Sciatic nerve (tissue), 2 donors: ENCODE results near the gene ETV5. TPM values are rescaled to one million over a fixed set of nuclear protein-coding genes. Genes with fewer than 3 reads are reported as not detected.

Experiments used
- ATAC-seq: fragments of 200-7000 bp; cut with Tn5 transposase; one replicate; pipeline ENCODE4 v1.9.1; 2020; ENCODE audit warnings: mild to moderate bottlenecking, moderate library complexity
- DNase-seq: peaks from one replicate; pipeline ENCODE4 v3.0.0-alpha.2; 2020; ENCODE audit warnings: low spot score
- intact Hi-C: fragments of 100-400 bp; cut with DNase I; formaldehyde crosslinking; loops from one replicate; pipeline ENCODE4 v1.14.2; 2022
- total RNA-seq: library from RNA; stranded (reverse); fragmentation: NEBNext Ultra II Directional; extraction: Animal tissue kit (Norgen Biotek cat#: 25700); gene quantifications from one replicate; pipeline ENCODE4 v1.2.1, GENCODE V29; 2021
- donor health status: DM: no; HTN: no; CAD: no.
- donor health status: DM: no; HTN: no; CAD: no.

ETV5 gene
- total RNA-seq, 1 donor from 2014 or later = 56.3 TPM

DNA sequence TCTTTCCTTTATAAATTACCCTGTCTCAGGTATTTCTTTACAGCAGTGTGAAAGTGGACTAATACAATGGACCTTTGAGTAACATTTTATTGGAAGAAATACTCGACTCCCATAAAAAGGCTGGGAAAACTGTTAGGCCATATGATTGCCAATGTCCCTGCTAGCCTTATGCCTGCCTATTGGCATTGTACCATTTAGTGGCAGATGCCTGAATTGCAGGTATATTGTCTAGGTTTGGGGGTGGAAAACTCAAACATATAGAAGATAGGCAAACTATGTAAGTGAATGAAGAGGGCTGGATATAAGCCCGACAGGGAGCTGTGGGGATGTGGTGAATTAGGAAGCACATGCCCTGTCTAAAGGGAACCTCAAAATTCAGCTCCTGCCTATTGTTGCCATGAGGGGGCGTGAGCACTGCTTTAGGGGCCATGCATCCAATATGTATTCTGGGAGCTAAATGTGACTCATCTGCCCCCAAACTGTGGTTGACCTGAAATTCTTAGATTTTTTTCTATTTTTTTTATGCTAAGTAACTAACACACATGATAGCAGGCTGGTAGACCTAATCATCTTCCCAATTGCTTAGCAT lies 105.9 kb downstream of the ETV5 start:
- DNase-seq = no peak
- ATAC-seq = no peak
- intact Hi-C loops = no loop called here

DNA sequence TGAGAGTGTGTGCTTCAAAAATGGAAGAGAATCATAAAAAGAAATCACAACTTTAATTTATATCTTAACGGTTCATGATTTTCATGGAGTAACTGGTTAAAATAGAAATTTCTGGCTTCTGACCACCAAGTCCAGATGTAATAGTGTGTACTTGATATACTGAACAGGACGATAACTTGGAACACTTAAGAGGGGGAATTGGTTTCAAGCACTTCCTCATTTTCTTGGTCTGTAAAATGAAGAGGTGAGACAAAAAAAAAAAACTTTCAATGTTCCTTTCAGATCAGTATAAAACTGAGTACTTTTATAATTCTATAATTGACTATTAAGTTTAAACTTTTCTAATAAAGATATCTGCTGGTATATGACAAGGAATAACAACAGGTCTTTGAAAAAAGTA lies 107.0 kb downstream of the ETV5 start:
- DNase-seq = no peak
- intact Hi-C loops = no loop called here
- no peak for ATAC-seq

DNA sequence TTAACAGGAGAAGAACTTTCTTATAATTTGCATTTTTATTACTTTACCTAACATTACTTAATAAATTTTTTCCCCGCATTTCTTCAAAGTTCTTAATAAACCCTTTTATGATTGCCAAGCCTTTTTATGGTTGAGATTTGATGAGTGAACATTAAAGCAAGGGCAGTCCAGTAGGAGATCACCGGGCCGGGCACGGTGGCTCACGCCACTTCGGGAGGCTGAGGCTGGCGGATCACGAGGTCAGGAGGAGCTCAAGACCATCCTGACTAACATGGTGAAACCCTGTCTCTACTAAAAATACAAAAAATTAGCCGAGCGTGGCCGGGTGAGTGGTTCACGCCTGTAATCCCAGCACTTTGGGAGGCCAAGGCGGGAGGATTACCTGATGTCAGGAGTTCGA lies 109.7 kb downstream of the ETV5 start:
- no peak for DNase-seq
- ATAC-seq = no peak
- intact Hi-C loops = no loop called here

DNA sequence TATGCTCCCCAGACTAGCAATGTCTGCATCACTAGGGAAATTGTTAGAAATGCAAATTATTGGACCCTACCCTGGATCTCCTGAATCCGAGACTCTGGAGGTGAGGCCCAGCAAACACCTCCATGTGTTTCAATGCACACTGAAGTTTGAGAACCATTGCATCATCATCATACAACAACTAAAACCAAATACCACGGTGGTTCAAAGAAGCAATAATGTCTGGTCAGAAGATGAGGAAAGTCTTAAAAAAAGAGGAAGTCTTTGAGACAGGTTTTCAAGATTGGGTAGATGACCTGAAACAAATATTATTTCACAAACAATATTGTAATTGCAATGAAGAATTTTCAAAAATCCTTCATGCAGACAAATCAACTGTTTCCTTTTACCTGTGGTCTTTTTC lies 110.8 kb downstream of the ETV5 start:
- ATAC-seq = no peak
- no peak for DNase-seq
- intact Hi-C loops = no loop called here

DNA sequence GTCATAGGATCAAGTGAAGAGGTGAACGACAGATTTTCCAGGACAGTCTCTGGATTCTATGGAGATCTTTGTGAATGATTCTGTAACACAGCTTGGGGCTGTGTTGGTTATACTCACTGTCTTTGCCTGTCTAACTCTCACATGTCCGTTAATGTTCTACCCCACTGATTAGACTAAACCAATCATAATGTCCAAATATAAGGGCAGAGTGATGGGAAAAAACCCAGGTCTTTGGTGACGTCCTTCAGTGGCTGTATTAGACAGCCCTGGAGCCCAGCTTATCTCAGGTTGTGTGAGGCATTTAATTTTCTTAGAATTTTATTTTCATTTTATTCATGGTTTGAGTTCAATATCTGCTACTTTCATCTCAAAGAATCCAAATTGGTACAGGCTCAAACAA lies 111.8 kb downstream of the ETV5 start:
- ATAC-seq = no peak
- intact Hi-C loops = no loop called here
- DNase-seq = no peak

Other genes with a start within 250 kb of the ETV5 start
- gene TRA2B, start 171.1 kb downstream of the ETV5 start, total RNA-seq = 104 TPM